HuH-7 (cell line): ENCODE measurements around the gene DSP.

Experiments used
- DNase-seq: peaks from one replicate; pipeline ENCODE4 v3.0.0; 2011; ENCODE audit warnings: low spot score

DSP gene

DNA sequence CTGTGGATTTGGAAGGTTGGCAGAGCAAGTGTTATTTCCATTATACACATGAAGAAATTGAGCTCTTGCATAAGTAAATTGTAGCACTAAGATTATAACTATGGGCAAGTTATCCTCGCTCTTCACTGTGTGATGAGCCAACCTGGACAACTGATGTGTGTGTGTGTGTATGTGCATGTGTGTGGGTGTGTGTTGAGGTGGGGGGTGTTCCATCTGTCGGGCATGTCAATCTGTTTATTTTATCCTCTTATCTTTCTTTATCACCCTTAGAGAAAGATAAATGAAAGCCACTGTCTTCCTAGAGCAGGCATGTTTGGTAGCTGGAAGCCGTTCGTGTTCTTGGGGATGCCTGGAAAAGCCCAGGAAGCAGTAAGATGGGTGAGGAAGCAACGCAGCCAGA is 3.0 kb upstream of the DSP start:
- no peak for DNase-seq

GRCh38 chr6:7540595-7540994 is 876 bp upstream of the DSP start:
- DNase-seq = peak; percentile 24

DNA sequence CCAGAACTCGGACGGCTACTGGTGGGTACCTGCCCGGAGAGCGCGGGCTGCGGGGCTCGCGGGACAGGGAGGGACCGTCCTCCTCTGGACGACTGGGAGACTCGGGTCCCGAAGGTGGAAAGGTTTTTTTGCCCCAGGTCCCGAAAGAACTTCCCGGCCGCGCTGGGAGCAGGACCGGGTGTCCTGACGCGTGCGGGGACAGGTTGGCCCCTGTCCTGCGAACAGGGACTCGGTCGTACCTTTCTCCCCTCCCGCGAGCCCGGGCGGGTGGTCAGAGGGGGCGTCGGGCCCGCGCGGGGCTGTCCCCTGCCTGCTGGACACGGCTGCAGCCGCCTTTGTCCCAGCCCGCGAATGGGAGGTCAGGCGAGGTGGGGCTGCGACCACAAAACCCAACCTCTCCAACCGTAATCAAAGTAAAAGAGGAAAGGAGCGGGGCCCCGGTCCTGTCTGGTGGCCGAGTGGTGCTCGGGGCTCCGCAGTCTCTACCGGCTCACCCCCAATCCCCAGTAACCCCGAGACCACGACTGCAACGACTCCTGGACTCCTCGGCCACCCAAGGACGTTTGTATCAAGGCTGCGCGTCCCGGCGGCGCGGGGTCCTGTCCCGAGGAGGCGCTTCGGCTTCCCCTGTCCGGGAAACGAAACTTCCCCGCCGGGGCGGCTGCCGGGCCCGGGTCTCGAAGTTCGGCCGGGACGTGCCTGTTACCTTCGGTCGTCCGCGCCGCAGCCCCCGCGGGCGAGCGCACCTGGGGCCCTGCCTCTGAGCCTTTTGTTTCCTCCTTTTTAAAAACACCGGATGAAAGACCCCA is 798 bp downstream of the DSP start:
- peak; percentile 17 for DNase-seq

- peak; percentile 79 for DNase-seq
Measured at GRCh38 chr6:7542874-7543624, 1.6 kb downstream of the DSP start.

DNA sequence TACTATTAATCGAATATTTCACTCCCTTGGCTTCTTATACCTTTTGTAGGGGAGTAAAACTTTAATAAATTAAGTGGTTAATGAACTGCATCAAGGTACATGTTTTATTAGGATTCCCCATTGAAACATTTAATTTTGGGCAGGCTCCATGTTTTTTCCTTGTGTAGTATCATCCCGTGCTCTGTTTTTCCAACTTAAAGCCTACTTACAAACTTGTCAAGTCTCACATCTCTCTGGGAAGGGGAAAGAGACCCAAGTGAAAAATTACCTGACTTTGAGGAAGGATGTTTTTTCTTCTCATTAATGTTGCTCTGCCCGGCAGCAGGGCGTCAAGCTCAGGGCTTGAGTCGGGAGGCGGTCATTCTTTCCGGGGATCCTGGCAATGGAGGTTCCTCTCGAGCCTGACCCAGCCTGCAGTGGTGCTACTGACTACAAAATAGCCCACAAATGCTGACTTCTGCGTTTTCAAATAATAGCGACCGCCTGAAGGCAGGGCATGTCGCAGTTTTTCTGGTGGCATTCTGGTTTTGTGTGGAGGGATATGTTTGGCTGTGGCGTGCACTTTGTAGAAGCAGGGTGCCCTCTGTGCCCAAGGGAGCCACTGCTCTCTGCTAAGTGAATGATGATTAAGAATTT is 2.4 kb downstream of the DSP start:
- DNase-seq = no peak

GRCh38 chr6:7544597-7544996 is 3.1 kb downstream of the DSP start:
- DNase-seq = no peak

DNA sequence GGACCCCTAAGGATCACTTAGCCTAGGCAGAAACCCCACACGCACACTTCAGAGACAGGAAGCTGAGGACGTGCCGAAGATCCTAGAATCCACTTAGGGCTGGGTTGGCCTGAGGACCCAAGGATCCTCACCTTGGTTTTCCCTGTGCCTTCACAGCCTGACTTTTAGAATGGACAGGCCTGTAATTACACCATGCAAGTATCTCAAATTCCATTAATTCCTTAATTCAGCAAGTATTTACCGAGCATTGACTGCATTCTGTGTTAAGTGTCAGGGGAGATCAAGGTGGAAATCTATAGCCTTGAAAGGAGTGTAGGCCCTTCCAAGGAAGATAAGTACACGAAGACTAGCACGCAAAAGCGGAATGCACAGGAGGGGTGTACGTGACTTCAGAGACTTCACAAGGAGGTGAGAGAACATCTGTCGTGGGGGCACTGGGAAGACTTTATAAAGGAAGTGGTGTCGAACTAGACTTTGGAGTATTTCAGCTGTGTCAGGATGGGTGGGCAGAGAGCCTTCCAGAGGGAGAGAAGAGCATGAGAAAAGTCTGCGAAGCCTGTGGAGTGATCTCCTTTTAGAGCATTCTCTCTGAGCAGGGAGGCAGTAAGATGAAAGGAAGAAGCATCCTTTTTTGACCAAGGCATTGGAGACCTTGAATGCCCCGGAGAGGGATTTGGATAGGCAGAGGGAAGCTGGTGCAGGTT is 4.0 kb downstream of the DSP start:
- DNase-seq = no peak

GRCh38 chr6:7546020-7546369 is 4.5 kb downstream of the DSP start:
- DNase-seq = no peak

- no peak for DNase-seq
Measured at GRCh38 chr6:7546383-7546782, 4.9 kb downstream of the DSP start.

DNA sequence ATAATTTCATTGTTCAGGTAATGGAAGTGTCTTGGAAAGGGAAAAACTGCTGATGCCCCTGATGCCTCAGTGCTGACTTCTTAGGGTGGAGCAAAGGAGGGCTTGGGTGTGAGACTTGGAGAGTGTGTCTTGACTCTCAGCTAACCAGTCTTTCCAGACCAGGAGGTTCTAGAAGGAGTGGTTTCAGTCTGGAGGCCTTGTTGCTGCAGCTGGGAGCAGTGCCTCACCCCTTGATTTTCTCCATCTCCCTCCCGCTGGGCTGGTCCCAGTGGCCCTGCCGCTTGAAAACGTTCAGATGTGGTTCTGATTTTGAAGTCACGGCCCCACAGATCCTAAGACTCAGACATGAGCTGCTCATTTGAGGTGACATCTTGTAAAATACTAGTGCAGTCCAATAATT is 5.4 kb downstream of the DSP start:
- no peak for DNase-seq

DNA sequence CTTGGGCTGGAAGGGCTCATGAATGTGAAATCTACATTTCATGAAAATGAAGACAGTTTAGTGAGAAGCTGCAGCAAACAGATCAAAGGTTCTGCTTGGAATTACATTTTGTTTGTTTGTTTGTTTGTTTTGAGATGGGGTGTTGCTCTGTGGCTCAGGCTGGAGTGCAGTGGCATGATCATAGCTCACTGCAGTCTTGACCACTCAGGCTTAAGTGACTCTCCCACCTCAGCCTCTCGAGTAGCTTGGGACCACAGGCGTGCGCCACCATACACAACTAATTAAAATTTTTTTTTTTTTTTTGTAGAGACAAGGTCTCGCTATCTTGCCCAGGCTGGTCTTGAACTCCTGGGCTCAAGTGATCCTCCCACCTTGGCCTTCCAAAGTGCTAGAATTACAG is 5.8 kb downstream of the DSP start:
- no peak for DNase-seq

DNA sequence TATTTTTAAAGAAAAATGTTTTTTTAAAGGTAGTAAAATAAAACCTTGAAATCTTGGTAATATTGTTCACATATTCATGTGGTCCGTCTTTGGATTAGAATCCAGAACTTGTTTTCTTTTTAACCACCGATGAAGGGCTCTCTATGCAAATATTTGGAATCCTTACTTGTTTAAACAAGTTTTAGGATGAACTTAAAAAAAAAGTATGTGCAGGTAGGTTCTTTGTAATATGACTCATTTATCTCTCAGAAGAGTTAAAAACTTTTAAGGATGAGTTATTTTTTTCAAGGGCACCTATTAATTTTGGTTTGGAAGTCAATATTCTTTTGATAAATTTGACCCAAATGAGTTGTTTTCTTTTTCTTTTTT is 8.9 kb downstream of the DSP start:
- DNase-seq = no peak

GRCh38 chr6:7554533-7555275 is 13.2 kb downstream of the DSP start:
- DNase-seq = no peak

- DNase-seq = no peak
Measured at GRCh38 chr6:7555671-7556070, 14.2 kb downstream of the DSP start.

- DNase-seq = no peak
Measured at GRCh38 chr6:7556394-7557106, 15.1 kb downstream of the DSP start.

DNA sequence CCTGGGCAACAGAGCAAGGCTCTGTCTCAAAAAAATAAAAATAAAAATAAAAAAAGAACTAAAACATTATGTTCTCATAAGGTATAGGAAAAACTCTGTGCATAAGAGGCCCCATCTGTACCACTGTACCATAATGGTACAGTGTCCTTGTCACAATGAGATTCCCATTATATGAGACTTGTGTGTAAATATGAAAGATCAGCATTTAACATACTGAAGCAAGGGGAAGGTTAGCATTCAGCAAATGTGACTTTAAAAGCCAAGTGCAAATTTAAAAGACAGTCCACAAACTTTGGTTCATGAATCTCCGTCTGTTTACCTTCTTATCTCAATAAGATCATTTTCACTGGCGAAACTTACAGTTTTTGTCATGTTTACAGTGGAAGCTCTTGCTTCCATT is 16.2 kb downstream of the DSP start:
- no peak for DNase-seq

GRCh38 chr6:7558781-7559180 is 17.3 kb downstream of the DSP start:
- no peak for DNase-seq

- no peak for DNase-seq
Measured at GRCh38 chr6:7559196-7559595, 17.7 kb downstream of the DSP start.

GRCh38 chr6:7559651-7560385 is 18.3 kb downstream of the DSP start:
- no peak for DNase-seq

- peak; percentile 57 for DNase-seq
Measured at GRCh38 chr6:7561153-7561964, 19.9 kb downstream of the DSP start.
